NCI-H748 treated with DMSO at 0.1 percent for 48 hours (cell line): ENCODE data around the gene ARHGAP12.

Source experiments
- DNase-seq: peaks from one replicate; lab custom pipeline; 2025; lab: John Stamatoyannopoulos, UW

Gene ARHGAP12

GRCh38 chr10:31876652-31877352, 51.8 kb downstream of the ARHGAP12 start:
- no peak for DNase-seq

GRCh38 chr10:31875608-31876007, 53.0 kb downstream of the ARHGAP12 start:
- DNase-seq, result no peak

GRCh38 chr10:31873724-31874123, 54.9 kb downstream of the ARHGAP12 start:
- DNase-seq, result no peak

GRCh38 chr10:31871266-31872065, 57.2 kb downstream of the ARHGAP12 start:
- DNase-seq, result no peak

- no peak for DNase-seq
These were observed 61.0 kb downstream of the ARHGAP12 start for GRCh38 chr10:31867646-31868045.

GRCh38 chr10:31866118-31866670, 62.4 kb downstream of the ARHGAP12 start:
- DNase-seq, result no peak

GRCh38 chr10:31864834-31865518, 63.7 kb downstream of the ARHGAP12 start:
- DNase-seq, result no peak

GRCh38 chr10:31855033-31855432, 73.6 kb downstream of the ARHGAP12 start:
- no peak for DNase-seq

- no peak for DNase-seq
These were observed 75.0 kb downstream of the ARHGAP12 start for GRCh38 chr10:31853629-31854028.

- no peak for DNase-seq
These were observed 77.4 kb downstream of the ARHGAP12 start for GRCh38 chr10:31851216-31851615.

- no peak for DNase-seq
These were observed 81.1 kb downstream of the ARHGAP12 start for GRCh38 chr10:31847515-31847914.

GRCh38 chr10:31838709-31839108, 89.9 kb downstream of the ARHGAP12 start:
- DNase-seq, result no peak

GRCh38 chr10:31838065-31838464, 90.6 kb downstream of the ARHGAP12 start:
- no peak for DNase-seq

GRCh38 chr10:31836569-31837406, 91.8 kb downstream of the ARHGAP12 start:
- DNase-seq, result no peak

- no peak for DNase-seq
These were observed 94.9 kb downstream of the ARHGAP12 start for GRCh38 chr10:31833753-31834152.

- DNase-seq, result no peak
These were observed 96.4 kb downstream of the ARHGAP12 start for GRCh38 chr10:31832261-31832660.

- DNase-seq, result no peak
These were observed 97.7 kb downstream of the ARHGAP12 start for GRCh38 chr10:31830887-31831286.

- no peak for DNase-seq
These were observed 98.9 kb downstream of the ARHGAP12 start for GRCh38 chr10:31829776-31830175.

- DNase-seq, result no peak
These were observed 105.3 kb downstream of the ARHGAP12 start for GRCh38 chr10:31823358-31823757.

- no peak for DNase-seq
These were observed 105.9 kb downstream of the ARHGAP12 start for GRCh38 chr10:31822616-31823318.

GRCh38 chr10:31822150-31822549, 106.5 kb downstream of the ARHGAP12 start:
- DNase-seq, result no peak
